Kidney epithelial cell (primary cell): ENCODE results near the gene IGSF11. TPM values are rescaled to one million over a fixed set of nuclear protein-coding genes. Genes with fewer than 3 reads are reported as not detected.

Experiments
- DNase-seq: peaks from one replicate; pipeline ENCODE4 v3.0.0-alpha.2; 2010; ENCODE audit warnings: low read depth
- H3K27me3 ChIP-seq: 2 replicates; pipeline ENCODE4 v1.6.0; 2011; ENCODE audit warnings: low read length; ENCODE audit not compliant: control insufficient read depth, insufficient read depth
- H3K36me3 ChIP-seq: 2 replicates; pipeline ENCODE4 v1.5.1; 2011; ENCODE audit warnings: low read length; ENCODE audit not compliant: control insufficient read depth, insufficient read depth
- H3K4me3 ChIP-seq: 2 replicates; pipeline ENCODE4 v1.5.1; 2011; ENCODE audit warnings: low read depth, mild to moderate bottlenecking, control low read depth, low read length
- total RNA-seq: library from RNA; depleted of rRNA; stranded (reverse); fragments of >200 nt; gene quantifications from 2 replicates; pipeline ENCODE4 v1.2.3, GENCODE V29; 2015
- TF ChIP-seq, protein P1 (sequence below): IDR thresholded peaks from 2 replicates; pipeline ENCODE4 v1.5.1; 2011; ENCODE audit warnings: mild to moderate bottlenecking, moderate library complexity, low read length, control low read depth, inconsistent platforms; ENCODE audit not compliant: insufficient read depth, poor library complexity, severe bottlenecking

Gene IGSF11
- total RNA-seq, 1 donor from 2014 or later = not detected

DNA sequence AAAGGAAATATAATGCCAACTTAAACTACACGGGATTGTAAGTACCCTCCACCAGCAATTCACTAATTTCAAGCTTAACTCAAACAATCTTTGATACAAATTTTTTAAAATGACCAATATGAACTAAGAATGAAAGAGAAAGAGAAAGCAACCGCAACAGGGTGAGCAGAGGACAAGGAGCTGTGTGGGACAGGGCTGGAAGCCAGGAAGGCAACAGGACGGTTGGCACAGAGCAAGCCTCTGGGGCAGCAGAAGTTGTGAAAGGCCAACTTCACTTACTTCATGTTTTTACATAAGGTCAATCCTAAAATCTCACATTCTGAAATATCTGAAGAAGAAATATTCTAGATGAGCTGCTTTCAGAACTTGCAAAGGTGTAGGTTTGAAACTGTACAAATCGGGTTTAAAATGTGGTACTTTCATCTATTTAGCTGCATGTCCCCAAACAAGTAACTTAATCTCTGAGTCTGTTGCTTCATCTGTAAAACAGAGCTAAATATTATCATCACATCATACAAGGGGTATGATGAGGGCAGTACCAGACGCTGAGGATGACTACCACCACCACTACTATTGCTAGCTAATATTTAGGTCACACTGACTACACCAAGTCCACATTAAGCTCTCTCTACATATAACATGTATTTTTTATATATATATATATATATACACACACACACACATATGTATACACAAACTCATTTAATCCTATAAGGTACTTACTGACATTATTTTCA is 101.7 kb downstream of the IGSF11 start:
- no peaks in the 10 kb centered on the region for H3K27me3 ChIP-seq
- H3K4me3 ChIP-seq = no peak overlapping the region
- TF ChIP-seq, protein P1, sequence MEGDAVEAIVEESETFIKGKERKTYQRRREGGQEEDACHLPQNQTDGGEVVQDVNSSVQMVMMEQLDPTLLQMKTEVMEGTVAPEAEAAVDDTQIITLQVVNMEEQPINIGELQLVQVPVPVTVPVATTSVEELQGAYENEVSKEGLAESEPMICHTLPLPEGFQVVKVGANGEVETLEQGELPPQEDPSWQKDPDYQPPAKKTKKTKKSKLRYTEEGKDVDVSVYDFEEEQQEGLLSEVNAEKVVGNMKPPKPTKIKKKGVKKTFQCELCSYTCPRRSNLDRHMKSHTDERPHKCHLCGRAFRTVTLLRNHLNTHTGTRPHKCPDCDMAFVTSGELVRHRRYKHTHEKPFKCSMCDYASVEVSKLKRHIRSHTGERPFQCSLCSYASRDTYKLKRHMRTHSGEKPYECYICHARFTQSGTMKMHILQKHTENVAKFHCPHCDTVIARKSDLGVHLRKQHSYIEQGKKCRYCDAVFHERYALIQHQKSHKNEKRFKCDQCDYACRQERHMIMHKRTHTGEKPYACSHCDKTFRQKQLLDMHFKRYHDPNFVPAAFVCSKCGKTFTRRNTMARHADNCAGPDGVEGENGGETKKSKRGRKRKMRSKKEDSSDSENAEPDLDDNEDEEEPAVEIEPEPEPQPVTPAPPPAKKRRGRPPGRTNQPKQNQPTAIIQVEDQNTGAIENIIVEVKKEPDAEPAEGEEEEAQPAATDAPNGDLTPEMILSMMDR = no peak
- no peaks in the 10 kb centered on the region for H3K36me3 ChIP-seq
- no peak for DNase-seq

DNA sequence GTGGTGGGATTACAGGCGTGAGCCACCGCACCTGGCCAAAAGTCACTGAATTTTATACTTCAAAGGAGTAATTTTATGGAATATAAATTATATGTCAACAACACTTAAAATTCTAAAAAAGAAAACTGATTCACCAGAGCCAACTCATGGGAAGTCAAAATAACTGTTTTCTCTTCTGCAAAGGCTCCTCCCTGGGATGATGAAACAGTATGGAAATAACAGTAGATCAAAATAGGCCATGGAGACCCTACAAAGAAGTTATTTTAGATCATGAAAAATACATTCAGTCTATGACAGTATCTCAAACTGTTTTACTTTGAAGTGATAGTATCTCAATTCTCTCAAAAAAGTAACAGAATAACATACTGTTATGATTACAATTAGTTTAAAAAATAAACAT is 102.7 kb downstream of the IGSF11 start:
- H3K4me3 ChIP-seq = no peak overlapping the region
- no peak for DNase-seq
- TF ChIP-seq, protein P1 = no peak

DNA sequence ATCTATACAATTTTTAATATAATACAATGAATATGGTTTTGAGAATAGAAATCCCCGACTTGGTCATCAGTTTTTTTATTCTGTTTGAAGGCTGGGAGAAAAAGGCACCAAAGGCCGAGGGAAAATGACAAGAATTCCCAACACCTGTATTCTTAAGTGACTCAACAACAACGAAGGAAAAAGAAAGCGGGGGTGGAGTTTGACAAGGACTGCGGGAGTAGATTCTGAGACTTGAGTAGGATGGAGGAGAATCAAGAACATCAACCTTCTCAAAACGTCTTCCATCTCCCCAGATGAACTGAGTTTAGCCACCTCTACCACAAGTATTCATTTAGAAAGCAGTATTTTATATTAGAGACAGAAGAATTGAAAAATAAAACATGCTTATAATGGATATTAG is 107.2 kb downstream of the IGSF11 start:
- Histone ChIP-seq H3K27me3 (no peaks in the 10 kb centered on the region), H3K36me3 (no peaks in the 10 kb centered on the region), H3K4me3 (no peak overlapping the region)
- DNase-seq = no peak
- TF ChIP-seq, protein P1 = no peak

More for the DNA sequence above, 102.7 kb downstream of the IGSF11 start:
- Histone ChIP-seq H3K27me3 (no peaks in the 10 kb centered on the region), H3K36me3 (no peaks in the 10 kb centered on the region)

DNA sequence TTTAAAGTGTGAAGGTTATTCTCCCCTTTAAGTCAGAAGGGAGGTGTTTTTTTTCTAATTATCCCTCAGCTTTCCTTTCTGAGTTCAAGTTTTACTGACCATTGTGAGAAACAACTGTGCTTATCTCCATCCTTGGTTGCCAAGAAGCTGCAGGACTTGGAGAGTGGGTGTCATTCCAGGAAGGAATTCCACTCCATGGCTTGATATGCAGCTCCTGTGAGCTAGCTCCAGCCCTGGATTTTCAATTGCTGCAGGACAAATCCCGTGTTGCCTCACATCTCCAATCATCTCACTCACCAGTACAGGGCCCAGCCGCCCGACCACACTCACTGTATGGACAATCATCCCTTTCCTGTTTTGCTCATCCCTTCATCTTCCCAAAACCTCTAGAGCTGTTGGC is 122.5 kb downstream of the IGSF11 start:
- no peak for DNase-seq

DNA sequence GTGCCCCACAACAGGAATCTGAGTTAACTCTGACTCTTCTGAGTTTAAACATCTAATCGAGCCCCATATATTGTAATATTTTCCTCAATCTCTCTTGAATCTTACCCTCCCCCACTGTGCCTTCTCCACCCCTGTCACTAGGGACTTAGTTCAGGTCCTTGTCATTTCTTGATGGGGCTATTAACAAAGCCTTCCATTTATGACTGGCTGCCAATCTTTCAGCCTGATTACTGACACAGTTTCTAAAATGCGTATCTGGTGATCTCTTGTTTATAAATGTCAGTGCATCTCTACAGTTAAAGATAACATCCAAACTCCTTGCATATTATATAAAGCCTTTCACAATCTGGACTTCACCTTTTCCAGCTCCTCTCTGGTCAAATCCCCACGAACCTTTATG is 124.3 kb downstream of the IGSF11 start:
- Histone ChIP-seq H3K27me3 (no peaks in the 10 kb centered on the region), H3K36me3 (no peaks in the 10 kb centered on the region), H3K4me3 (no peak overlapping the region)
- TF ChIP-seq, protein P1 = no peak
- DNase-seq = no peak

More for the DNA sequence above, 122.5 kb downstream of the IGSF11 start:
- H3K4me3 ChIP-seq = no peak overlapping the region
- TF ChIP-seq, protein P1 = no peak
- no peaks in the 10 kb centered on the region for H3K36me3 ChIP-seq
- no peaks in the 10 kb centered on the region for H3K27me3 ChIP-seq

DNA sequence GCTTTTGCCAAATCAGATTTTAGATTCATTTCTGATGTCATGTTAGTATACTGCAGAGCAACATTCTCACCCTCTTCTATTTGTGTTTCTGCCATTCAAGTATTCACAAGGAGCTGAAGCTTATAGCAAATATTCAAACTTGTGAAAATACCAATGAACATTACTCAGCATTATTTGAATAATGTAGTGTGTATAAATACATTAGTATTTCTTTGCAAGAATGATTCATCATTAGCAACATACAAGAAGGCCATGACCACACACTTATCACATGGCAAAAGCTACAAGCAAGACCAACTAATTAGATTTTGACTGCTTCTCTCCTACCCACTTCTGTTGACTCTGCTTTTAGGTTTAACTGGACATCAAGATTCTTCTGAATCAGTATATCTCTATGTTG is 124.9 kb downstream of the IGSF11 start:
- TF ChIP-seq, protein P1 = no peak
- Histone ChIP-seq H3K4me3 (no peak overlapping the region), H3K27me3 (no peaks in the 10 kb centered on the region), H3K36me3 (no peaks in the 10 kb centered on the region)
- no peak for DNase-seq
